ENCODE measurements around the gene PRAC1.

PRAC1 gene

DNA sequence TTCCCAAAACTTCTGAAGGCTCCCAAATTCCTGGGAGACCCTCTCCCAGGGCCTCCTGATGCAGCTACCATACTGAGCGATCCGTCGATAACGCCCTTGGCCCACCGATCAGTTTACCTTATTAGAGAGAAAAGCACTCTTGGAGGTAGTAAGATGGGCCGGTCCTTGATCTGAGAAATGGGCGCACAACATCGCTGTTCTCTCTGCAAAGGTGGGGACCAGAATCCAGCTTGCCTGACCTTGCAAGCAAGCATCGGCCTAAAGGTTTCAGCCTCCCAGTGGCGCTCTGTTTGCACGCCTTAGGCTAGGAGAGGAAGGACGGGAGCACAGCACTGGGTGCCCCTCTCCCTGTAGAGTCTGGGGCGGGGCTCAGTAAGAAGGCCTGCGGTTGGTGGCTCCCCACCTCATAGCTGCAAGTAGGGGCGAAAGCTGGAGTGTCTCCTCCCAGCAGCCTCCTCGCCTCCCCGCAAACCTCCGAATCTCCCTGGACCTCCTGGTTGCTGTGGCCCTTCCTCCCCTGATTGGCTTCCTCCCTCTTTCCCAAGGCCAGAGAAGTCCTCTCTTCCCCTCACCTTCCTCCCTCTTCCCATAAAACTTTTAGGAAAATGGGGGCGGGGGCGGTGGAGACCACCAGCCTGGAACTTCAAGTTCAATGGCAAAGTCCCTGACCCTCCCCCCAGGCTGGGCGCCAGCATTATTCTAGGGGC, at the start of gene PRAC1:
TSS of gene PRAC1 (minus strand) at position 318 of the 707 bp plus-strand sequence. CDS start at position 192, 126 bp downstream.
- no peak within 1 kb of the TSS for H3K4me3 ChIP-seq (ENCODE audit: low read depth in 1 of 5, low read length in 5 of 5)
- no peak within 1 kb of the TSS for H3K9ac ChIP-seq (ENCODE audit: low read length in 5 of 5)

DNA sequence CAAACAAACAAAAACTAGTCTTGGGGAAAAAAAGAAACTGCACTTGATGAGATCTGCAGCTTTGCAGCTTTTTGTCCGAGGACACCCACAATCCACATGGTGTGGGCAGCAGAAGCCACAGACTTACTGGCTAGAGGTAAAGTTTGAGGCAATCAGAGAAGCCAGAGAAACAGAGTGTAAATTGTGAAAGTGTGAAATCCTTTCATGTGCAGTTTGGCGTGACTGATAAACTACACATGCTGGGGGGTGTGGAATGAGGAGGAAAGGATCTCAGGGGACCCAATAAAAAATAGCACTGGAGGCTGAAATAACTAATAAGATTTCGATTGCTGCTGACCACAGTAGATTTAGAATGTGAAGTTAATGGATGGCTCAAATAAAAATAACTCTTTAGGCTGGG, 48.6 kb upstream of the PRAC1 start:
- H3K9ac ChIP-seq (ENCODE audit: low read length in 5 of 5), result no peak overlapping the region
- H3K4me1 ChIP-seq (ENCODE audit: control insufficient read depth in 5 of 5, insufficient read depth in 5 of 5, low read length in 5 of 5), result peaks cover 0 to 8% (median 0%) of the 10 kb centered on the region in 5 donors
- peaks cover 0 to 4% (median 3%) of the 10 kb centered on the region in 5 donors for H3K27me3 ChIP-seq (ENCODE audit: control insufficient read depth in 5 of 5, insufficient read depth in 4 of 5, low read length in 5 of 5)
- no peaks in the 10 kb centered on the region for H3K36me3 ChIP-seq (ENCODE audit: control insufficient read depth in 5 of 5, insufficient read depth in 5 of 5, low read length in 5 of 5)
- no peak overlapping the region for H3K27ac ChIP-seq (ENCODE audit: low read depth, low read length)
- no peak overlapping the region for H3K4me3 ChIP-seq (ENCODE audit: low read depth in 1 of 5, low read length in 5 of 5)
- peaks cover 0 to under 1% (median 0%) of the 10 kb centered on the region in 5 donors for H3K9me3 ChIP-seq (ENCODE audit: control insufficient read depth in 5 of 5, low read length in 5 of 5)

More for the DNA sequence above, at the start of gene PRAC1:
- H3K9me3 ChIP-seq (ENCODE audit: control insufficient read depth in 5 of 5, low read length in 5 of 5), result no peaks in the 10 kb centered on the region
- H3K27me3 ChIP-seq (ENCODE audit: control insufficient read depth in 5 of 5, insufficient read depth in 4 of 5, low read length in 5 of 5), result peaks cover 83 to 97% (median 89%) of the 10 kb centered on the region in 5 donors
- no peaks in the 10 kb centered on the region for H3K36me3 ChIP-seq (ENCODE audit: control insufficient read depth in 5 of 5, insufficient read depth in 5 of 5, low read length in 5 of 5)
- H3K27ac ChIP-seq (ENCODE audit: low read depth, low read length), result no peak within 1 kb of the TSS
- H3K4me1 ChIP-seq (ENCODE audit: control insufficient read depth in 5 of 5, insufficient read depth in 5 of 5, low read length in 5 of 5), result peaks cover 0 to 46% (median 28%) of the 10 kb centered on the region in 5 donors

DNA sequence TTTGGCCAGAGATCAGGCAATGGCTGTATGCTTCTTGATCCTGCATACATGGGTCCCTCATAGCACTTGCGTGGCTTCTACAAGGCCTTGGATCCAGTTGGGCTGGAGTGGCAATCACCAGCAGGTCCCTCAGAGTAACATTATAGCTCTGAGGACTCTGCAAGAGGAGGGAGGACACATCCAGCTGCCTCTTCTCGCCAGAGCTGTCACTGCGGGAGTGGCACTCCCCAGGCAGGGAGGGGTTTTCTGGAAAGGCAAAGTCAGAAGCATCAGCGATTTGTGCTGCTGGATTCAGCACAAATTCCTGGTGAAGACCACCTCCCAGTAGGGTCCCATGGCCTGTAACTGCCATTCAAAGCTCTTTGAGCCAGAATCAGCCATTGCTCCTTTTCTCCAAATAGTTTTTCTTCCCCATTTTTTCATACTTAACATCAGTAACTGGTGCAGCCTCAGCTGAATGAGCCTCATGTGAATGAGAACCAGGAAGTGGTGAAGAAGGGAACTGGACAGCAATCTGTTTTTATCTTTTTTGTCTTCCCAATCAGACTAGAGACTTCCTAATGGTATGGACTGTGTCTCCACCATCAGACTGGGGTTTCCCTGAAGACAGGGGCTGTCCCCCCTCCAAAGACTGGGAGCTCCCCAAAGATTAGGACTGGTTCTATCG, 46.8 kb upstream of the PRAC1 start:
- peaks cover 0 to 6% (median 3%) of the 10 kb centered on the region in 5 donors for H3K27me3 ChIP-seq (ENCODE audit: control insufficient read depth in 5 of 5, insufficient read depth in 4 of 5, low read length in 5 of 5)

DNA sequence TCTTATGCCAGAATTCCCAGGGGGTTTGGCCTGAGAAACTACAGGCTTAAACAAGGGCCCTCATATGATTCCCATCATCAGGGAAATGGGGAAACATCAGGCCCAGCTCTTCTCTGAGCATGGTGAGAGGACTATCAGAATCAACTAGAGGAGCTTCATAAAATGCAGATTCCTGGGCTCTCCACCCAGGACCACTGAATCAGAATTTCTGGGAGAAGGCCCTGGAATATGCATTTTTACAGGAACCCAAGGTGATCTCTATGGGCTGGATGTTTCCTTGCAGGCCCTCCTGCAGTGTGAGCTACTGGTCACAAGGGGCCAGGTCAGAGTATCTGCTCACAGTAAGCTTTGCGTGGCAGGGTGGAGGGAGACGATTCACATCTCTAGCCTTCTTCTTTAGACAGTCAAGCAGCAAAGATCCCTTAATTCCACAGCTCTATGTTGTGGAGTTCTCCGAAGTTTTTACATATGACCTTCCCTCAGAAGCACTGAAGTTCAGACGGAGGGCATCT, 45.0 kb upstream of the PRAC1 start:
- Histone ChIP-seq H3K4me1 (ENCODE audit: control insufficient read depth in 5 of 5, insufficient read depth in 5 of 5, low read length in 5 of 5) (peaks cover 0 to 8% (median 0%) of the 10 kb centered on the region in 5 donors), H3K4me3 (ENCODE audit: low read depth in 1 of 5, low read length in 5 of 5) (no peak overlapping the region), H3K9ac (ENCODE audit: low read length in 5 of 5) (no peak overlapping the region), H3K27me3 (ENCODE audit: control insufficient read depth in 5 of 5, insufficient read depth in 4 of 5, low read length in 5 of 5) (peaks cover 4 to 14% (median 11%) of the 10 kb centered on the region in 5 donors), H3K9me3 (ENCODE audit: control insufficient read depth in 5 of 5, low read length in 5 of 5) (no peaks in the 10 kb centered on the region), H3K27ac (ENCODE audit: low read depth, low read length) (no peak overlapping the region), H3K36me3 (ENCODE audit: control insufficient read depth in 5 of 5, insufficient read depth in 5 of 5, low read length in 5 of 5) (no peaks in the 10 kb centered on the region)

More for the DNA sequence above, 46.8 kb upstream of the PRAC1 start:
- no peaks in the 10 kb centered on the region for H3K9me3 ChIP-seq (ENCODE audit: control insufficient read depth in 5 of 5, low read length in 5 of 5)
- H3K4me1 ChIP-seq (ENCODE audit: control insufficient read depth in 5 of 5, insufficient read depth in 5 of 5, low read length in 5 of 5), result peaks cover 0 to 8% (median 0%) of the 10 kb centered on the region in 5 donors
- H3K9ac ChIP-seq (ENCODE audit: low read length in 5 of 5), result no peak overlapping the region
- H3K27ac ChIP-seq (ENCODE audit: low read depth, low read length), result no peak overlapping the region
- H3K36me3 ChIP-seq (ENCODE audit: control insufficient read depth in 5 of 5, insufficient read depth in 5 of 5, low read length in 5 of 5), result no peaks in the 10 kb centered on the region
- no peak overlapping the region for H3K4me3 ChIP-seq (ENCODE audit: low read depth in 1 of 5, low read length in 5 of 5)

DNA sequence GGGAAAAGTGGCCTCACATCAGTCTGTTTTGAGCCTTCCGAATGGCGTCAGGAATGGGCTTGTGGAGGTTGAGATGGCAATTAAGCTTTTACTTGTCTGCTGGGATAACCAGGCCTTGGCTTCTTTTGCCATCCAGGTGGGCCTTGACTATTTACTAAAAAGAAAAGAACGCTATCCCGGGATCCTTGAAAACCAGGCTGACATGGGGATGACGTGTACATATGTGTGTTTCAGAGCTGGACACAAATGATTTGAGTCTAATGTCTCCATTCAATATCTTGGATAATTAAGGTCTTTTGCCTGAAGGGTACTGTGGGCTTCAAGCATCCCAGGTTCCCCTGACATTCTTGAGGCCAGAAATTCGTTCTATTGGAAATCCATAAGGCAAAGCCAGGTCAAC, 38.8 kb upstream of the PRAC1 start:
- H3K4me1 ChIP-seq (ENCODE audit: control insufficient read depth in 5 of 5, insufficient read depth in 5 of 5, low read length in 5 of 5), result peaks cover 0 to 13% (median 0%) of the 10 kb centered on the region in 5 donors
- no peaks in the 10 kb centered on the region for H3K36me3 ChIP-seq (ENCODE audit: control insufficient read depth in 5 of 5, insufficient read depth in 5 of 5, low read length in 5 of 5)
- H3K9ac ChIP-seq (ENCODE audit: low read length in 5 of 5), result no peak overlapping the region
- peaks cover 13 to 40% (median 35%) of the 10 kb centered on the region in 5 donors for H3K27me3 ChIP-seq (ENCODE audit: control insufficient read depth in 5 of 5, insufficient read depth in 4 of 5, low read length in 5 of 5)
- H3K9me3 ChIP-seq (ENCODE audit: control insufficient read depth in 5 of 5, low read length in 5 of 5), result no peaks in the 10 kb centered on the region
- H3K4me3 ChIP-seq (ENCODE audit: low read depth in 1 of 5, low read length in 5 of 5), result no peak overlapping the region
- no peak overlapping the region for H3K27ac ChIP-seq (ENCODE audit: low read depth, low read length)

DNA sequence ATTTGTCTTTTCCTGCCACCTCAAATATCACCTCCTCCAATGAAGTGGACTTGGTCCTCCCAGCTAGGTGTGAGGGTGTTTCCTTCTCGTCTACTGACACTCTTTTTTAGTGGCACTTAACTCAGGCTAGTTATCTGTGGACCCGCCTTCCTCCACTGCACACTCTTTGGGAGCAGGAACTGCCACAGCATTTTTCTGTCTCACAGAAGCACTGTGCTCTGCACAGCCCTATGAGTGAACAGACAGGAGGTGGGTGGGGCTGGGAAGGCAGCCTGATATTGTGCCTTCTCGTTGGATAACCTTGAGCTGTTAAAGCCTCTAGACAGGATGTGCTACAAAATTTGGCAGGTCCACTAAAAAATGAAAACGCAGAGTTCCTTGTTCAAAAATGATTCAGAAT, 38.1 kb upstream of the PRAC1 start:
- H3K27me3 ChIP-seq (ENCODE audit: control insufficient read depth in 5 of 5, insufficient read depth in 4 of 5, low read length in 5 of 5), result peaks cover 17 to 43% (median 37%) of the 10 kb centered on the region in 5 donors
- peaks cover 0 to 14% (median under 1%) of the 10 kb centered on the region in 5 donors for H3K4me1 ChIP-seq (ENCODE audit: control insufficient read depth in 5 of 5, insufficient read depth in 5 of 5, low read length in 5 of 5)
- H3K36me3 ChIP-seq (ENCODE audit: control insufficient read depth in 5 of 5, insufficient read depth in 5 of 5, low read length in 5 of 5), result no peaks in the 10 kb centered on the region
- H3K9me3 ChIP-seq (ENCODE audit: control insufficient read depth in 5 of 5, low read length in 5 of 5), result no peaks in the 10 kb centered on the region
- H3K9ac ChIP-seq (ENCODE audit: low read length in 5 of 5), result no peak overlapping the region
- H3K4me3 ChIP-seq (ENCODE audit: low read depth in 1 of 5, low read length in 5 of 5), result no peak overlapping the region
- no peak overlapping the region for H3K27ac ChIP-seq (ENCODE audit: low read depth, low read length)

DNA sequence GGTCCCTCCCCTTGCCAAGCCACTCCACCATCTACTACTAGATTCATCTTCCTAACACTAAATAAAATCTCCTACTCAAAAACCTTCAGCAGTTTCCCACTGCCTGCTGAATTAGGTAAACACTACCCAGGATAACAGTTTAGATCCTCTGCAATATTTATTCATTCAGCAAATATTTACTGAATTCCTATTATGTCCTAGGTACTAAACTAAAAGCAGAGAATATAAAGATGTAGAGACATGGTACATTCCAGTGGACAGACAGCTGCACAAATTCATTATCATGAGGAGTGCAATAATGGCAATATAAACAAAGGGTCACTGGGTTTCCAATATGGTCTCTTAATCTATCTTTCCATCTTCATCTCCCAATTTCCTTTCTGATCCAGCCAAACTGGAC, 37.0 kb upstream of the PRAC1 start:
- Histone ChIP-seq H3K27me3 (ENCODE audit: control insufficient read depth in 5 of 5, insufficient read depth in 4 of 5, low read length in 5 of 5) (peaks cover 27 to 53% (median 48%) of the 10 kb centered on the region in 5 donors), H3K27ac (ENCODE audit: low read depth, low read length) (no peak overlapping the region), H3K4me3 (ENCODE audit: low read depth in 1 of 5, low read length in 5 of 5) (no peak overlapping the region), H3K36me3 (ENCODE audit: control insufficient read depth in 5 of 5, insufficient read depth in 5 of 5, low read length in 5 of 5) (no peaks in the 10 kb centered on the region), H3K9ac (ENCODE audit: low read length in 5 of 5) (no peak overlapping the region), H3K9me3 (ENCODE audit: control insufficient read depth in 5 of 5, low read length in 5 of 5) (no peaks in the 10 kb centered on the region), H3K4me1 (ENCODE audit: control insufficient read depth in 5 of 5, insufficient read depth in 5 of 5, low read length in 5 of 5) (peaks cover 0 to 25% (median 10%) of the 10 kb centered on the region in 5 donors)

DNA sequence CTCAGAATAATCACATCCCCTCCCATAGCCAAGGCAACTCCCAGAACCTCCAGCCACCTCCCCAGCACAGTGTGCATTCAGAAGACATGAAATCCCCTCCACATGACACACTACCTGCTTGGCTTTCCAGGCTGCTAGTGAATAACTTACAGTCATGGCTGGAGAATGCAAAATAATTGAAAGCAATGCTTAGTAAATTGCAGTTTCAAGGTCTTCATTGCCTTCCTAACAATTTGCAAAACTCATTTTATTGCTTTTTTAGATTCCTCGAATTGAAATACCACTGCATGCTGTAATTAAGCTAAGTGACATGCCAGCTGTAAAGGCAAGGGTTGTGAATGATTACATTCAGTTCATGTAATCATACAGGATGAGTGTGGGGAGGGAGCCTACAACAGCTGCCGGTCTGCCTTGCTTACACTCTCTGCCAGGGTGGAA, 35.2 kb upstream of the PRAC1 start:
- Histone ChIP-seq H3K9me3 (ENCODE audit: control insufficient read depth in 5 of 5, low read length in 5 of 5) (no peaks in the 10 kb centered on the region), H3K27ac (ENCODE audit: low read depth, low read length) (no peak overlapping the region), H3K4me3 (ENCODE audit: low read depth in 1 of 5, low read length in 5 of 5) (no peak overlapping the region), H3K36me3 (ENCODE audit: control insufficient read depth in 5 of 5, insufficient read depth in 5 of 5, low read length in 5 of 5) (no peaks in the 10 kb centered on the region), H3K4me1 (ENCODE audit: control insufficient read depth in 5 of 5, insufficient read depth in 5 of 5, low read length in 5 of 5) (peaks cover 1 to 38% (median 21%) of the 10 kb centered on the region in 5 donors), H3K9ac (ENCODE audit: low read length in 5 of 5) (no peak overlapping the region), H3K27me3 (ENCODE audit: control insufficient read depth in 5 of 5, insufficient read depth in 4 of 5, low read length in 5 of 5) (peaks cover 38 to 66% (median 58%) of the 10 kb centered on the region in 5 donors)

DNA sequence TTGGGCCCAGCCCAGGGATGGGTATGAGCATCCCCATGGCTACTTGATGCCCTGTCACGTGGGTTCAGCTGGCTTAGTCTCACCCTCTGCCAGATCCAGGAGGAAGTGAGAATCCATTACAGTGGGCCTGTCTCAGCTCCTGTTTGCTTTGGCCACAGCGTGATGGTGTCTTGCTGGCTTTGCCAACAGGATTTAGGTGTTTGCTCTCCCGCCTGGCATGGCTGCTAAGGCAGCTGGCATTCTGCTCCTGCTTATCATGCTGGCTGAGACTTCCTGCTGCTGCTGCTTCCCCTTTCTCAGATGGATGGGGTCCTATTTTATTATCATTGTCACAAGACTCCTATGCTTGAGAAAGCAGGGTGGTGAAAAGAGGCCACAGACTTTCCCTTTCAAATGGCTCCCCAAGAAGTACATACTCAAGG, 34.5 kb upstream of the PRAC1 start:
- peaks cover 45 to 69% (median 59%) of the 10 kb centered on the region in 5 donors for H3K27me3 ChIP-seq (ENCODE audit: control insufficient read depth in 5 of 5, insufficient read depth in 4 of 5, low read length in 5 of 5)
- peaks cover 1 to 38% (median 21%) of the 10 kb centered on the region in 5 donors for H3K4me1 ChIP-seq (ENCODE audit: control insufficient read depth in 5 of 5, insufficient read depth in 5 of 5, low read length in 5 of 5)
- H3K36me3 ChIP-seq (ENCODE audit: control insufficient read depth in 5 of 5, insufficient read depth in 5 of 5, low read length in 5 of 5), result no peaks in the 10 kb centered on the region
- no peak overlapping the region for H3K9ac ChIP-seq (ENCODE audit: low read length in 5 of 5)
- no peak overlapping the region for H3K4me3 ChIP-seq (ENCODE audit: low read depth in 1 of 5, low read length in 5 of 5)
- H3K9me3 ChIP-seq (ENCODE audit: control insufficient read depth in 5 of 5, low read length in 5 of 5), result no peaks in the 10 kb centered on the region
- H3K27ac ChIP-seq (ENCODE audit: low read depth, low read length), result no peak overlapping the region

DNA sequence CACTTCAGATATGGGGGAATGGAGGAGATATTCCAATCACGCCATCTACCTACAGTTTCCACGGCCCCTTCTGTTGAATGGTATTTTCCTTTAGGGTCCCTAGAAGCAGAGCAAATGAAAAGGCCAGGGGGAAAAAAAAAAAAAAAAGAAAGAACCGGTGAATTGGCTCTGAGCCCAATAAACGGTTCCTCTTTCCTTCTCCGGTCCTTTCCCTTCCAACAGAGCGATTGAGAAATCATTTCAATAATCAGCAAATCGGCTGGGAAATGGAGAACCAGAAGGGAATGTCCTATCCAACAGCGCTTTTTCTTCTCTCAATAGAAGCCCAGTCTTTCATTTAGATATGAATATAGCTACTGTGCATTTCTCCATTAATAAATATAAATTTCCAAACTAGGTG, 33.0 kb upstream of the PRAC1 start:
- Histone ChIP-seq H3K9ac (ENCODE audit: low read length in 5 of 5) (no peak overlapping the region), H3K27me3 (ENCODE audit: control insufficient read depth in 5 of 5, insufficient read depth in 4 of 5, low read length in 5 of 5) (peaks cover 56 to 77% (median 66%) of the 10 kb centered on the region in 5 donors), H3K4me3 (ENCODE audit: low read depth in 1 of 5, low read length in 5 of 5) (no peak overlapping the region), H3K9me3 (ENCODE audit: control insufficient read depth in 5 of 5, low read length in 5 of 5) (no peaks in the 10 kb centered on the region), H3K36me3 (ENCODE audit: control insufficient read depth in 5 of 5, insufficient read depth in 5 of 5, low read length in 5 of 5) (no peaks in the 10 kb centered on the region), H3K4me1 (ENCODE audit: control insufficient read depth in 5 of 5, insufficient read depth in 5 of 5, low read length in 5 of 5) (peaks cover 1 to 36% (median 21%) of the 10 kb centered on the region in 5 donors), H3K27ac (ENCODE audit: low read depth, low read length) (no peak overlapping the region)

Measured in subcutaneous abdominal adipose tissue (tissue), 5 donors.